IPS-NIHi11 (cell line): ENCODE data around the gene SMAP2.
"Not testable (repeated sequence)": the region's sequence is repeated elsewhere in the genome, so short reads cannot be mapped to it uniquely, and the experiment has no call there.

Experiments
- DNase-seq: peaks from one replicate; pipeline ENCODE4 v3.0.0; 2012; ENCODE audit warnings: mixed read lengths, low spot score

SMAP2 gene

GRCh38 chr1:40373323-40374283, at the start of gene SMAP2:
Gene SMAP2 (plus strand): TSS chr1:40373727. CDS start chr1:40374121, 394 bp downstream.
- peak; percentile 100 for DNase-seq

- DNase-seq = not testable (repeated sequence)
Observed at GRCh38 chr1:40331403-40331802, 42.1 kb upstream of the SMAP2 start.

- no peak for DNase-seq
Observed at GRCh38 chr1:40332695-40333094, 40.8 kb upstream of the SMAP2 start.

GRCh38 chr1:40337443-40337842, 36.1 kb upstream of the SMAP2 start:
- DNase-seq = no peak

- peak; percentile 90 for DNase-seq
Observed at GRCh38 chr1:40338745-40339419, 34.6 kb upstream of the SMAP2 start.

- no peak for DNase-seq
Observed at GRCh38 chr1:40339420-40340323, 33.9 kb upstream of the SMAP2 start.

- DNase-seq = no peak
Observed at GRCh38 chr1:40341491-40342380, 31.8 kb upstream of the SMAP2 start.

- not testable (repeated sequence) for DNase-seq
Observed at GRCh38 chr1:40342381-40342717, 31.2 kb upstream of the SMAP2 start.

GRCh38 chr1:40344597-40344996, 28.9 kb upstream of the SMAP2 start:
- DNase-seq = no peak

- DNase-seq = no peak
Observed at GRCh38 chr1:40350391-40350790, 23.1 kb upstream of the SMAP2 start.

GRCh38 chr1:40351124-40351523, 22.4 kb upstream of the SMAP2 start:
- DNase-seq = no peak

GRCh38 chr1:40352126-40352525, 21.4 kb upstream of the SMAP2 start:
- no peak for DNase-seq

- DNase-seq = no peak
Observed at GRCh38 chr1:40353082-40353481, 20.4 kb upstream of the SMAP2 start.

GRCh38 chr1:40357625-40358024, 15.9 kb upstream of the SMAP2 start:
- no peak for DNase-seq

- no peak for DNase-seq
Observed at GRCh38 chr1:40360631-40361030, 12.9 kb upstream of the SMAP2 start.

- DNase-seq = no peak
Observed at GRCh38 chr1:40361201-40361600, 12.3 kb upstream of the SMAP2 start.

- DNase-seq = no peak
Observed at GRCh38 chr1:40361637-40362036, 11.9 kb upstream of the SMAP2 start.

- DNase-seq = no peak
Observed at GRCh38 chr1:40362199-40362598, 11.3 kb upstream of the SMAP2 start.

GRCh38 chr1:40362699-40363098, 10.8 kb upstream of the SMAP2 start:
- no peak for DNase-seq

GRCh38 chr1:40363721-40364120, 9.8 kb upstream of the SMAP2 start:
- no peak for DNase-seq

- DNase-seq = no peak
Observed at GRCh38 chr1:40371707-40372258, 1.7 kb upstream of the SMAP2 start.
